HCT116 (cell line): ENCODE measurements around the gene ERICH6. TPM values are rescaled to one million over a fixed set of nuclear protein-coding genes. Genes with fewer than 3 reads are reported as not detected.

Experiments used
- ATAC-seq: fragments of 200-7000 bp; cut with Tn5 transposase; 2 replicates; pipeline ENCODE4 v1.9.1; 2020; ENCODE audit warnings: mild to moderate bottlenecking, moderate library complexity
- BruUV-seq: library from RNA; stranded (reverse); fragments of 400-500 nt; replicated peaks from 2 replicates; lab custom pipeline; 2021; lab: Mats Ljungman, UMichigan
- CTCF ChIA-PET: fragments of 300-600 bp; sonication (Branson Sonifier 250); formaldehyde crosslinking; loops from one replicate; lab custom pipeline; 2021; ENCODE audit warnings: antibody characterized with exemption; lab: Charles Lee
- POLR2A ChIA-PET: fragments of 300-600, 350-600 bp; sonication (Branson Sonifier 250); formaldehyde crosslinking; loops from one replicate; lab custom pipeline; 2021; ENCODE audit warnings: antibody characterized with exemption; lab: Charles Lee
- RAD21 ChIA-PET, 2 experiments: fragments of 300-600 bp; sonication (Branson Sonifier 250); formaldehyde crosslinking; loops; one replicate each; lab custom pipeline; 2023; ENCODE audit warnings: low total read pairs in 2 of 2; ENCODE audit not compliant: uncharacterized antibody in 2 of 2, unreplicated experiment in 2 of 2, low non-redundant PET in 1 of 2; lab: Charles Lee
- DNase-seq: peaks from one replicate; pipeline ENCODE4 v3.0.0-alpha.2; 2010; ENCODE audit warnings: low read depth, low spot score
- H2AFZ ChIP-seq: fragments of 200-600 bp; shearing (Covaris generic), sonication (generic); 2 replicates; pipeline ENCODE4 v1.6.1; 2017; ENCODE audit warnings: low read depth, mixed run types, mixed read lengths, antibody characterized with exemption, low read length; ENCODE audit not compliant: poor library complexity, severe bottlenecking
- H3K27ac ChIP-seq: 2 replicates; pipeline ENCODE4 v1.5.1; 2012; ENCODE audit warnings: low read depth, low read length
- H3K27me3 ChIP-seq: fragments of 200-600 bp; sonication (generic); 2 replicates; pipeline ENCODE4 v1.6.1; 2016; ENCODE audit warnings: mixed run types, low read length, mixed read lengths; ENCODE audit not compliant: insufficient read depth
- H3K36me3 ChIP-seq, 2 experiments: fragments of 200-500 bp in 1 of 2; fragments of 200-600 bp in 1 of 2; sonication (Bioruptor generic) in 1 of 2; sonication (generic) in 1 of 2; 2 replicates each; pipeline versions ENCODE4 v1.5.1 to v1.6.1; 2014 to 2016; ENCODE audit warnings: low read length in 2 of 2, inconsistent platforms in 1 of 2, mixed read lengths in 1 of 2, mixed run types in 1 of 2; ENCODE audit not compliant: insufficient read depth in 2 of 2, control insufficient read depth in 1 of 2
- H3K4me1 ChIP-seq, 2 experiments: fragments of 200-600 bp in 1 of 2; sonication (generic) in 1 of 2; 2 replicates each; pipeline versions ENCODE4 v1.5.1 to v1.6.1; 2012 to 2017; ENCODE audit warnings: low read length in 2 of 2, inconsistent platforms in 1 of 2, mild to moderate bottlenecking in 1 of 2, mixed read lengths in 1 of 2, mixed run types in 1 of 2, moderate library complexity in 1 of 2; ENCODE audit not compliant: insufficient read depth in 2 of 2, control insufficient read depth in 1 of 2
- H3K4me2 ChIP-seq: fragments of 200-600 bp; sonication (generic); 2 replicates; pipeline ENCODE4 v1.6.1; 2017; ENCODE audit warnings: mixed run types, low read length, mixed read lengths
- H3K4me3 ChIP-seq, 2 experiments: fragments of 200-600 bp in 1 of 2; sonication (generic) in 1 of 2; replicated peaks in 1 of 2; 2 replicates each; pipeline ENCODE4 v1.5.1; 2011 to 2016; ENCODE audit warnings: low read length in 2 of 2, control low read depth in 1 of 2, low read depth in 1 of 2, mild to moderate bottlenecking in 1 of 2, mixed read lengths in 1 of 2, mixed run types in 1 of 2
- H3K79me2 ChIP-seq: fragments of 200-600 bp; sonication (generic); 2 replicates; pipeline ENCODE4 v1.6.1; 2017; ENCODE audit warnings: mild to moderate bottlenecking, mixed run types, low read length, moderate library complexity, mixed read lengths; ENCODE audit not compliant: insufficient read depth
- H3K9ac ChIP-seq: fragments of 200-600 bp; sonication (generic); 2 replicates; pipeline ENCODE4 v1.6.1; 2016; ENCODE audit warnings: low read length, mixed read lengths
- H3K9me2 ChIP-seq: fragments of 200-600 bp; sonication (generic), shearing (Covaris generic); 2 replicates; pipeline ENCODE4 v1.6.1; 2017; ENCODE audit warnings: mixed run types, mild to moderate bottlenecking, moderate library complexity; ENCODE audit not compliant: insufficient read depth
- H3K9me3 ChIP-seq, 2 experiments: fragments of 200-500 bp in 1 of 2; fragments of 200-600 bp in 1 of 2; sonication (Bioruptor generic) in 1 of 2; sonication (generic) in 1 of 2; 2 replicates each; pipeline ENCODE4 v1.6.1; 2014 to 2017; ENCODE audit warnings: low read length in 2 of 2, mixed read lengths in 2 of 2, inconsistent platforms in 1 of 2, low read depth in 1 of 2, mild to moderate bottlenecking in 1 of 2, mixed run types in 1 of 2, moderate library complexity in 1 of 2; ENCODE audit not compliant: control insufficient read depth in 1 of 2, insufficient read depth in 1 of 2
- H4K20me1 ChIP-seq: fragments of 200-600 bp; sonication (generic), shearing (Covaris generic); 2 replicates; pipeline ENCODE4 v1.6.1; 2017; ENCODE audit warnings: mixed run types, mild to moderate bottlenecking, moderate library complexity; ENCODE audit not compliant: insufficient read depth
- CBX3 ChIP-seq: IDR thresholded peaks from 2 replicates; pipeline ENCODE4 v1.6.1; 2012; ENCODE audit warnings: low read depth
- CEBPB ChIP-seq: IDR thresholded peaks from 2 replicates; pipeline ENCODE4 v1.6.1; 2012; ENCODE audit warnings: low read depth
- EGR1 ChIP-seq: IDR thresholded peaks from 2 replicates; pipeline ENCODE4 v1.6.1; 2012; ENCODE audit warnings: low read depth
- ELF1 ChIP-seq: IDR thresholded peaks from 2 replicates; pipeline ENCODE4 v1.6.1; 2012; ENCODE audit warnings: low read depth, borderline replicate concordance
- EZH2phosphoT487 ChIP-seq: fragments of 200-600 bp; IDR thresholded peaks from 2 replicates; pipeline ENCODE4 v1.6.1; 2018; ENCODE audit warnings: antibody characterized with exemption, borderline replicate concordance
- FOSL1 ChIP-seq: IDR thresholded peaks from 2 replicates; pipeline ENCODE4 v1.6.1; 2012; ENCODE audit warnings: low read depth
- POLR2A ChIP-seq: IDR thresholded peaks from 2 replicates; pipeline ENCODE4 v1.7.0; 2011; ENCODE audit warnings: borderline replicate concordance; ENCODE audit not compliant: insufficient read depth, insufficient read length; ENCODE audit errors: extremely low read depth
- POLR2AphosphoS5 ChIP-seq: IDR thresholded peaks from 2 replicates; pipeline ENCODE4 v1.6.1; 2011; ENCODE audit warnings: mild to moderate bottlenecking, low read depth, low read length, moderate library complexity
- SIN3A ChIP-seq: IDR thresholded peaks from 2 replicates; pipeline ENCODE4 v1.6.1; 2012; ENCODE audit warnings: low read depth
- SP1 ChIP-seq: IDR thresholded peaks from 2 replicates; pipeline ENCODE4 v1.6.1; 2012; ENCODE audit warnings: low read depth
- TCF7L2 ChIP-seq: IDR thresholded peaks from 2 replicates; pipeline ENCODE4 v1.7.0; 2011; ENCODE audit warnings: borderline replicate concordance, inconsistent platforms; ENCODE audit not compliant: insufficient read depth, insufficient read length; ENCODE audit errors: extremely low read depth
- intact Hi-C: fragments of 100-400 bp; cut with micrococcal nuclease; formaldehyde crosslinking; loops from 2 replicates; pipeline ENCODE4 v1.10.0; 2022
- total RNA-seq: library from RNA; stranded (reverse); gene quantifications from one replicate; pipeline ENCODE4 v1.2.1, GENCODE V29; 2021; ENCODE audit not compliant: unreplicated experiment
- TF ChIP-seq, protein P1 (sequence below): IDR thresholded peaks from 2 replicates; pipeline ENCODE4 v1.6.1; 2012
- TF ChIP-seq, protein P2 (sequence below): IDR thresholded peaks from 2 replicates; pipeline ENCODE4 v1.6.1; 2011; ENCODE audit warnings: mild to moderate bottlenecking, low read length, moderate library complexity; ENCODE audit not compliant: insufficient replicate concordance; ENCODE audit errors: extremely low read depth
- TF ChIP-seq, protein P3 (sequence below), 3 experiments: fragments of 200-600 bp in 1 of 3; sonication (generic) in 1 of 3; IDR thresholded peaks in 2 of 3; conservative IDR thresholded peaks in 1 of 3; 2 replicates each; pipeline ENCODE4 v1.5.1; 2012 to 2017; ENCODE audit warnings: low read depth in 2 of 3, low read length in 2 of 3, antibody characterized with exemption in 1 of 3, borderline replicate concordance in 1 of 3, control low read depth in 1 of 3, mild to moderate bottlenecking in 1 of 3, mixed read lengths in 1 of 3, mixed run types in 1 of 3, moderate library complexity in 1 of 3; ENCODE audit not compliant: insufficient read depth in 1 of 3
- TF ChIP-seq, protein P4 (sequence below): IDR thresholded peaks from 2 replicates; pipeline ENCODE4 v1.6.1; 2012

Gene ERICH6
- total RNA-seq, 1 experiment from 2014 or later, result not detected

DNA sequence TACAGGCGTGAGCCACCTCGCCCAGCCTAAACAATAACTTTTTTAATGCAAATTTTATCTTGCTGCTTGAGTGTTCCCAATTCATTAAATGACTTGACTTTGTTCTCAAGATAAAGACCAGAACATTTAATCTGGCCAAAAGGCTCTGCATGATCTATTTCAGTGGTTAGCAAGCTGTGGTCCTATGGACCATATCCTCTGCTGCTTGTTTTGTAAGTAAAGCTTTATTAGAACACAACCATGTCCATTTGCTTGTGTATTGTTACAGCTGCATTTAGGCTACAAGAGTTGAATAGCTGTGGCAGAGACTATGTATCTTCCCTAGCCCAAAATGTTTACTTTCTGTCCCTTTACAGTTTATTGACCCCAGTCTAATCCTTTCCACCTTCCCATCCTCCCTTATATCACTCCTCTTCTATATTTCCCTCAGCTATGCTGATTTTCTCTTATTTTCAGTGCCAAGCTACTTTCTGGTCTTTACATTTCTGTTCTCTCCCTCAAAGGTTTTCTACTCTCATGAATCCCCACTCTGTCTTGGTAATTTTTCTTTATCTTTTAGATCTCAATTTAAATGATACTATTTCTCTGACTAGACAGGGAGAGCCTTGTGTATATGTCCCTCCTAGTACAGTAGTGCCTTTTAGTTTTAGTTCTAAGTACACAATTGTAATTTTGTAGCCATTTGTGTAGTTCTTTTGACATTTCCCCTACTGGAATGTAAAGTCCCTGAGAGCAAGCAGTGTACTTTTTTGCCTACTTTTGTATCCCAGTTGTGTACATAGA, 77.4 kb downstream of the ERICH6 start:
- RAD21 ChIA-PET, result no interaction called here
- peaks cover 24% of the 10 kb centered on the region for H3K79me2 ChIP-seq
- no peaks in the 10 kb centered on the region for H3K27me3 ChIP-seq
- peaks cover 2 to 8% of the 10 kb centered on the region in 2 experiments; a peak in 2 of 4 replicates for H3K36me3 ChIP-seq
- H3K4me2 ChIP-seq, result no peak overlapping the region
- no peak for DNase-seq
- no peak for TF ChIP-seq TCF7L2
- TF ChIP-seq, protein P1, sequence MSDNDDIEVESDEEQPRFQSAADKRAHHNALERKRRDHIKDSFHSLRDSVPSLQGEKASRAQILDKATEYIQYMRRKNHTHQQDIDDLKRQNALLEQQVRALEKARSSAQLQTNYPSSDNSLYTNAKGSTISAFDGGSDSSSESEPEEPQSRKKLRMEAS, result no peak
- TF ChIP-seq ELF1, result no peak
- TF ChIP-seq POLR2AphosphoS5, result no peak
- no peak for TF ChIP-seq EZH2phosphoT487
- TF ChIP-seq, all 23 proteins: peak for 0
- H3K4me1 ChIP-seq, result no peaks in the 10 kb centered on the region
- no peak overlapping the region for H3K9ac ChIP-seq
- peaks cover 7% of the 10 kb centered on the region; the same call in 1 of the 2 replicates for H4K20me1 ChIP-seq
- ChIA-PET POLR2A (no interaction called here), CTCF (no interaction called here)
- no peaks in the 10 kb centered on the region for H3K9me2 ChIP-seq
- H3K9me3 ChIP-seq, result no peaks in the 10 kb centered on the region
- H2AFZ ChIP-seq, result no peak overlapping the region
- no peak overlapping the region for H3K27ac ChIP-seq
- H3K4me3 ChIP-seq, result no peak overlapping the region
- intact Hi-C loops, result no loop called here
- BruUV-seq, result no TSS peak
- ATAC-seq, result no peak

DNA sequence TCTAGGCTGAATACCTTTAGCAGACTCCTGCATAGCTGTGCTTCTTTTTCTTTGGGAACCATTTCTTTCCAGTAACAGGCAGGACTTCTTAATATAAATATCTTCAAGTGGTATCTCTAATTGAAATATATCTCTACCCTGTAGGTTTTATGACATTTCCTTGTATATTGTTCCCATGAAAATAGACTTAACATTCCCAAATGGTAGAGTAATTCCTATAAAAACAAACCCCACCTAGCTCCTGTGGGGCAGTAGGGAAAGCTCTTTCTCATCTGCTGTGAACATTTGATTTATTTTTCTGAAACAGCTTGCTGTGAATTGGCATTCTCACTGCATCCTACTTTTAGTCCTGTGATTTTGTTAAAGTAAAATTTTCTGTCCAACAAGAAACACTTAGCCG, 79.8 kb downstream of the ERICH6 start:
- POLR2A ChIA-PET, result no interaction called here
- CTCF ChIA-PET, result no interaction called here
- Histone ChIP-seq H3K79me2 (peaks cover 46% of the 10 kb centered on the region), H4K20me1 (peaks cover 7% of the 10 kb centered on the region; the same call in 1 of the 2 replicates), H3K9me3 (no peaks in the 10 kb centered on the region), H3K4me1 (no peaks in the 10 kb centered on the region), H3K9me2 (no peaks in the 10 kb centered on the region), H3K36me3 (peaks cover 2 to 4% of the 10 kb centered on the region in 2 experiments; a peak in 2 of 4 replicates), H3K9ac (no peak overlapping the region), H3K4me2 (no peak overlapping the region), H3K4me3 (no peak overlapping the region), H2AFZ (no peak overlapping the region), H3K27me3 (no peaks in the 10 kb centered on the region), H3K27ac (no peak overlapping the region)
- ATAC-seq (no peak), DNase-seq (no peak)
- intact Hi-C loops, result no loop called here
- TF ChIP-seq, protein P2, sequence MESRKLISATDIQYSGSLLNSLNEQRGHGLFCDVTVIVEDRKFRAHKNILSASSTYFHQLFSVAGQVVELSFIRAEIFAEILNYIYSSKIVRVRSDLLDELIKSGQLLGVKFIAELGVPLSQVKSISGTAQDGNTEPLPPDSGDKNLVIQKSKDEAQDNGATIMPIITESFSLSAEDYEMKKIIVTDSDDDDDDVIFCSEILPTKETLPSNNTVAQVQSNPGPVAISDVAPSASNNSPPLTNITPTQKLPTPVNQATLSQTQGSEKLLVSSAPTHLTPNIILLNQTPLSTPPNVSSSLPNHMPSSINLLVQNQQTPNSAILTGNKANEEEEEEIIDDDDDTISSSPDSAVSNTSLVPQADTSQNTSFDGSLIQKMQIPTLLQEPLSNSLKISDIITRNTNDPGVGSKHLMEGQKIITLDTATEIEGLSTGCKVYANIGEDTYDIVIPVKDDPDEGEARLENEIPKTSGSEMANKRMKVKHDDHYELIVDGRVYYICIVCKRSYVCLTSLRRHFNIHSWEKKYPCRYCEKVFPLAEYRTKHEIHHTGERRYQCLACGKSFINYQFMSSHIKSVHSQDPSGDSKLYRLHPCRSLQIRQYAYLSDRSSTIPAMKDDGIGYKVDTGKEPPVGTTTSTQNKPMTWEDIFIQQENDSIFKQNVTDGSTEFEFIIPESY, result no peak
- TF ChIP-seq CBX3 (no peak), CEBPB (no peak), ELF1 (no peak), SP1 (no peak), EGR1 (no peak), FOSL1 (no peak), POLR2A (no peak), EZH2phosphoT487 (no peak), SIN3A (no peak)
- TF ChIP-seq, protein P3, sequence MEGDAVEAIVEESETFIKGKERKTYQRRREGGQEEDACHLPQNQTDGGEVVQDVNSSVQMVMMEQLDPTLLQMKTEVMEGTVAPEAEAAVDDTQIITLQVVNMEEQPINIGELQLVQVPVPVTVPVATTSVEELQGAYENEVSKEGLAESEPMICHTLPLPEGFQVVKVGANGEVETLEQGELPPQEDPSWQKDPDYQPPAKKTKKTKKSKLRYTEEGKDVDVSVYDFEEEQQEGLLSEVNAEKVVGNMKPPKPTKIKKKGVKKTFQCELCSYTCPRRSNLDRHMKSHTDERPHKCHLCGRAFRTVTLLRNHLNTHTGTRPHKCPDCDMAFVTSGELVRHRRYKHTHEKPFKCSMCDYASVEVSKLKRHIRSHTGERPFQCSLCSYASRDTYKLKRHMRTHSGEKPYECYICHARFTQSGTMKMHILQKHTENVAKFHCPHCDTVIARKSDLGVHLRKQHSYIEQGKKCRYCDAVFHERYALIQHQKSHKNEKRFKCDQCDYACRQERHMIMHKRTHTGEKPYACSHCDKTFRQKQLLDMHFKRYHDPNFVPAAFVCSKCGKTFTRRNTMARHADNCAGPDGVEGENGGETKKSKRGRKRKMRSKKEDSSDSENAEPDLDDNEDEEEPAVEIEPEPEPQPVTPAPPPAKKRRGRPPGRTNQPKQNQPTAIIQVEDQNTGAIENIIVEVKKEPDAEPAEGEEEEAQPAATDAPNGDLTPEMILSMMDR (IDR thresholded peaks at IDR 0.05 in 2 of 3, conservative IDR thresholded peaks at IDR 0.05 in 1 of 3; ENCODE audit: borderline replicate concordance in 1 of 3, insufficient read depth in 1 of 3, low read depth in 2 of 3, low read length in 2 of 3), result no peak
- TF ChIP-seq, protein P4, sequence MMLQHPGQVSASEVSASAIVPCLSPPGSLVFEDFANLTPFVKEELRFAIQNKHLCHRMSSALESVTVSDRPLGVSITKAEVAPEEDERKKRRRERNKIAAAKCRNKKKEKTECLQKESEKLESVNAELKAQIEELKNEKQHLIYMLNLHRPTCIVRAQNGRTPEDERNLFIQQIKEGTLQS, result no peak
- RAD21 ChIA-PET, result no interaction called here
- no TSS peak for BruUV-seq
